GM10266 (cell line): ENCODE measurements around the gene UXS1.

ENCODE experiments used
- DNase-seq: peaks from one replicate; pipeline ENCODE4 v3.0.0; 2012; ENCODE audit errors: extremely low spot score
- TF ChIP-seq, protein P1 (sequence below): IDR thresholded peaks from 2 replicates; pipeline ENCODE4 v1.5.1; 2012; ENCODE audit warnings: mild to moderate bottlenecking, low read depth; ENCODE audit not compliant: control insufficient read depth, insufficient read depth; ENCODE audit errors: missing control alignments

UXS1 gene

GRCh38 chr2:106098664-106099063, 95.4 kb downstream of the UXS1 start:
- TF ChIP-seq, protein P1, sequence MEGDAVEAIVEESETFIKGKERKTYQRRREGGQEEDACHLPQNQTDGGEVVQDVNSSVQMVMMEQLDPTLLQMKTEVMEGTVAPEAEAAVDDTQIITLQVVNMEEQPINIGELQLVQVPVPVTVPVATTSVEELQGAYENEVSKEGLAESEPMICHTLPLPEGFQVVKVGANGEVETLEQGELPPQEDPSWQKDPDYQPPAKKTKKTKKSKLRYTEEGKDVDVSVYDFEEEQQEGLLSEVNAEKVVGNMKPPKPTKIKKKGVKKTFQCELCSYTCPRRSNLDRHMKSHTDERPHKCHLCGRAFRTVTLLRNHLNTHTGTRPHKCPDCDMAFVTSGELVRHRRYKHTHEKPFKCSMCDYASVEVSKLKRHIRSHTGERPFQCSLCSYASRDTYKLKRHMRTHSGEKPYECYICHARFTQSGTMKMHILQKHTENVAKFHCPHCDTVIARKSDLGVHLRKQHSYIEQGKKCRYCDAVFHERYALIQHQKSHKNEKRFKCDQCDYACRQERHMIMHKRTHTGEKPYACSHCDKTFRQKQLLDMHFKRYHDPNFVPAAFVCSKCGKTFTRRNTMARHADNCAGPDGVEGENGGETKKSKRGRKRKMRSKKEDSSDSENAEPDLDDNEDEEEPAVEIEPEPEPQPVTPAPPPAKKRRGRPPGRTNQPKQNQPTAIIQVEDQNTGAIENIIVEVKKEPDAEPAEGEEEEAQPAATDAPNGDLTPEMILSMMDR = no peak

DNA sequence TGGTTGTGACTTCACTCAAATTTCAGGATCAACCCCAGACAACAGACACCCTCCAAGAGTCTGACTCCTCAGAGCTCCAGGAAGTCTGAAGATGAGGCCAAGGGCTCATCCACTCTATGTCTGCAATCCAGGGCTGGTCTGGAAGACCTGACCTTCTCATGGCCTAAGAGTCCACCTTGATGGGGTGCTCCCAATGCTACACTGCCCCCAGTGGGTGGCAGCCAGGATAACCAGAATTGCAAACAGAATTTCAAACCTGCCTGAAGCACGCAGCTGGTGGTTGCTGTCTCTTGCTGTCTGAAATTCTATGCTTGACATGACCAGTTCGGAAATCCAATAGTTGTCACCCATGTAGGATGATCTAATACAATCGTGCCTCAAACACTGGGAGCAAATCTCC, 96.0 kb downstream of the UXS1 start:
- no peak for DNase-seq
- TF ChIP-seq, protein P1 = peak; percentile 25

More at GRCh38 chr2:106098664-106099063, 95.4 kb downstream of the UXS1 start:
- no peak for DNase-seq

DNA sequence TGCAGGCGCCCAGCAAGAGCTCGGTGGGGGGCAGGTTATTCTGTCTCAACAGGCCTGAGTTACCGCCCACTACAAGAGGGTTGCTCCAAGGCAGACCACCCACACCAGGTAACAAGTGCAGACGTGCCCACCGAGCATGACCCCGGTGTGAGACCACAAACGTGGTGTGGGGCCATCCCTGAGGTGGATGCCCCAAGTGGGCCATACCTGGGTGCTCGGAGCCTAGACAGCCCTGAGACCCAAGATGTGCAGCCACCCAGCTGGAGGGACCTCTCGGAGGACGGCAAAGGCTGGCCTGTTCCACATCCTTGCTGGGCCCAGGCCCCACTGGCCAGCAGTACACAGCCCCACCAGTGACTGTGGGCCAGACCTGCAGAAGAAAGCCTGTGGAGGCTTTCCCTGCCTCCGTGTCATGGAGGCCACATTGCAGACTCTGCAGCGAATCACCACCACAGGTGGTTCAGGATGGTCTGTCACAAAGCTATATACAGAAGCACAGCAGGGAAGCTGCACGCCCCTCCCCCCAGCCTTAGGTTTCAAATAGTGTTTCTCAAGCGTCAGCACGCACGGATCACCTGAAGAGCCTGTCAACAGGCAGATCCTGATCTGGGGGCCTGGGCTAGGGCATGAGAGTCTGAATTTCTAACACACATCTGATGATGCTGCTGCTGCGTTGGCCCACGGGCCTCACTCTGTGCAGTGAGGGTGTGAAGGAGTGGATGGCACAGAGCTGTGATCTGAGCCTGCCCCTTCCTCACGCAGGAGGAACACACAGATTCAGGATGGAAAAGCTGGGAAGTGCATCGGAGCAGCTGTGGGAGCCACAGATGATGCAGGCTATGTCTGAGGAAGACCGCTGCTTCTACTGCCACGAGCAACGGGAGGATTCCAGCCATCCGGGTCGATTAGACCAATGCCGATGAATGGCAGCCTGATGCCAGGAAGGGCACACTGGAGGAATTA, 96.8 kb downstream of the UXS1 start:
- no peak for DNase-seq
- TF ChIP-seq, protein P1 = no peak

DNA sequence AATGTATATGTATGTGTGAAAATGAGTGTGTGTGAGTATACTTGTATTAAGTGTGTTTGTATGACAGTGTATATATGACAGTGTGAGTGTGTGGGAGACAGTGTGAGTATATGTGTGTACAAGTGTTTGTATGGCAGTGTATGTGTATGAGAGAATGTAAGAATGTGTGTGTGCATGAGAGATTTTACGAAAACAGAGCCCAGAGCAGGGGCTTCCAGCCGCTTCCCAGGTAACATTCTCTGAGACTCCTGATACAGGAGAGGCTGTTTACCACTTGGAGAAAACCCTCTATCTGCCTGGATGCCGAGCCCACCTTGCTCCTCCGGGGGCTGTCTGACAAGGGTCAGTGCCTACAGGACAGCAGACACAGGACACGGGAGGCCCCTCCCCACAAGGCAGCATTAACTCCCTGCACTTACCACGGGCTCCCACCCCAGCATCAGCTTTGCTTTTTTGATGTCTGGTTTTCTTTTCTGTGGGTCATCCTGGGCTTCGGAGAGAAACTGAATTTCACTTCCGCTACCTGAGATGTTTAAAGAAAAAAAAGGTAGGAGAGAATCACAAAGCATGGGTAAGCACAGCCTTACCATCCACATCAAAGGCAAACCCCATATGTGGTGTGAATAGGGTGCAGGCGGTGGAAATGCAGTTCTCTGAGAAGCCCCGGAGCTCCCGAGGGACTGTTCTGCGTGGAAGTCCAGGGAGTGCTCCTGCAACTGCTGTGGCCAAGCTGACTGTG, 97.6 kb downstream of the UXS1 start:
- TF ChIP-seq, protein P1 = no peak

DNA sequence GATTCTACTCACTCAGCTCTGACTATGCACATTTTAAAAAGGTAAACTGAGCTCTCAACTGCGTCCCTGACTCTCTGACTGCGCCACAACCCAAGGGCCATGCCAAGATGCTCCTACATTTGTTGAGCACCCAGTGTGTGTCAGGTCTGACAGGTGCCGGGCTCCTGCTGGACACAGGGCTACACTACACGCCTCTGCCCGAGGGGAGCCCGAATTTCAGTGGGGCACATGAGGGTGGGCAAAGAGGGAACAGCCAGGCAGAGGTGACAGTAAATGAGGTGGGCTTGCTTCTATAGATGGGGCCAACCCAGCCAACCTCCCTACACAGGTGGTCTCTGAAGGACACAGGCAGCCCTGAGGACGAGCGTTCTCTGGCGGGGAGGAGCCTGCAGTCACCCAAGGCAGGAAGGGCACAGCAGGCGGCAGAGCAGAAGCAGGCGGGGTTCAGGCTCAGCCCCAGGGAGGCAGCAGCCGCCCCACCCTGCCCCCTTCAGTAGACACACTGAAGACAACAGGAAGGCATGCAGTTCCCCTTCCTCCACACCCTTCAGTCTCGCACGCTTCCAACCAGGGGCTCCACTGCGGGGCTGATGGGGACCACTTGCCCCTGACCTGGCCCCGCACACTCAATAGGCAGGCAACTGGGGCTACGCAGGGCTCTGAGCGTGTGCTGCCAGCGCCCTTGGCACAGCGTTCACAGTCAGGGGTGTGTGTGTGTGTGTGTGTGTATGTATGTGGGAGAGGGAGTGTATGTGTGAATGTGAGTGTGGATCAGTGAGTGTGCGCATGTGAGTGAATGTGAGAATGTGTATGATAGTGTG, 98.4 kb downstream of the UXS1 start:
- TF ChIP-seq, protein P1 = no peak
- DNase-seq = no peak

More for the DNA sequence above, 97.6 kb downstream of the UXS1 start:
- no peak for DNase-seq

DNA sequence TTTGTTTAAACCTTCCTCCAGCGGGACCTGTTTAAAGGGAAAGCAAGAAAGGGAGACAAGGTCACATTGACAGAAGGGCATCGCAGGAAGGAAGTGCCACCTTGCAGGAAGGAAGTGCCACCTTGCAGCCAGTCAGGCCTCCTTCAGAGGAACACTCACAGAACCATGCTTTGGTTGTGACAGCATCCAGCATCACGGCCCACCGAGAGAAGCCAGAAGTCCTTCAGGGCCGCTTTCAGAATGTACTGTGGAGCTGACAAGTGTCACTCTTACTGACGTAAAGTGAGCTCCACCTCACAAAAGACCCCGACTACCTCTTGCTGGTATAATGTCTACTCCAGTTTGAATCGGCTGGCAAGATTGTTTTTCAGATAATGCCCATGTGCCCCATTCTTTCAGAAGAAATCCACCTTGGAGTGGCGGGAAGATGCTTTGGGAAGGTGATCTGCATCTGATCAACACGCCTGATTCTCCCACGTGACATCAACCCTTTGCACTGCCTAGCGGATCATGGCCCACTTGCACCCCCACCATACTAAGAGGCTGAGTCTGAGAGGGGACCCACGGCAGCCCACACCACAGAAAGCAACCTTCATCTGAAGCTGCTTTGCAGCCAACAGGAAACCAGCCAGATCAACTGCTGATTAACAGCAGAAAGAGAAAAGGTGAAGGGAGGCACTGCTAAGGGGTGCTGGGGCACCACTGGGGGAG, 99.8 kb downstream of the UXS1 start:
- no peak for DNase-seq
- TF ChIP-seq, protein P1 = no peak
